Measurements from ENCODE around the gene SLC7A9. TPM values are rescaled to one million over a fixed set of nuclear protein-coding genes. Genes with fewer than 3 reads are reported as not detected.

SLC7A9 gene
- polyA plus RNA-seq, 3 donors: 0.13 TPM; not detected in 2

DNA sequence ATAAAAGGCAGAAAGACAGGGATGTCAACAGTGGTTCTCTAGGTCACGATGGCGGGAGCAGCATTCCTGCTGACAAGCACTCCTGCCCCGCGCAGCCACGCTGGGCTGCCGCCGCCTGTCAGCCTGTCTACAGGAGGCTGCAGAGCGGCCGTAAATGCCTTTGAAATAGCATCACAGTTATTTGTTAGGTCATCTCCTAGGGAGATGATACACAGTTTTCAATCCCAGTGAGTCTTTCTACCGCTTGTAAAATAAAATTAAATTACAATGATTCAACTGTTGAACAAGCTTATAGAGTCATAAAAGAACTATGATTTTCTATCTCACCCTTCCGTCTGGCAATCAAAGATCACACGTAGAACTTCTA is 7.3 kb upstream of the SLC7A9 start:
- H3K27ac ChIP-seq (ENCODE audit: low read depth in 1 of 2, low read length in 2 of 2): no peak overlapping the region
- no peaks in the 10 kb centered on the region for H3K4me1 Mint-ChIP-seq
- no peaks in the 10 kb centered on the region for H3K79me2 ChIP-seq (ENCODE audit: insufficient read depth, low read length)
- peaks cover 0 to 6% (median 3%) of the 10 kb centered on the region in 3 donors for H3K27me3 Mint-ChIP-seq (ENCODE audit: low read depth in 3 of 3)
- no peak for DNase-seq
- 99% methylated on average over 9 of the region's 12 CpGs for WGBS (ENCODE audit: insufficient coverage)
- peaks cover 0 to 2% (median 0%) of the 10 kb centered on the region in 7 donors for H3K9me3 Mint-ChIP-seq
- H3K36me3 ChIP-seq (replicated peaks in 1 of 2; ENCODE audit: control insufficient read depth in 1 of 2, insufficient read depth in 2 of 2, low read length in 2 of 2): peaks cover 0 to 2% of the 10 kb centered on the region in 2 donors
- H3K36me3 Mint-ChIP-seq: peaks cover 10 to 11% of the 10 kb centered on the region in 2 donors
- H3K4me1 ChIP-seq (ENCODE audit: control insufficient read depth in 1 of 2, insufficient read depth in 2 of 2, low read length in 2 of 2): no peaks in the 10 kb centered on the region
- no peak overlapping the region for H2AFZ ChIP-seq (ENCODE audit: insufficient read depth, low read depth, low read length, poor library complexity, severe bottlenecking)
- no peak overlapping the region for H3K4me3 ChIP-seq (replicated peaks in 1 of 3; ENCODE audit: low read depth in 2 of 3, low read length in 3 of 3)
- TF ChIP-seq, protein P1, sequence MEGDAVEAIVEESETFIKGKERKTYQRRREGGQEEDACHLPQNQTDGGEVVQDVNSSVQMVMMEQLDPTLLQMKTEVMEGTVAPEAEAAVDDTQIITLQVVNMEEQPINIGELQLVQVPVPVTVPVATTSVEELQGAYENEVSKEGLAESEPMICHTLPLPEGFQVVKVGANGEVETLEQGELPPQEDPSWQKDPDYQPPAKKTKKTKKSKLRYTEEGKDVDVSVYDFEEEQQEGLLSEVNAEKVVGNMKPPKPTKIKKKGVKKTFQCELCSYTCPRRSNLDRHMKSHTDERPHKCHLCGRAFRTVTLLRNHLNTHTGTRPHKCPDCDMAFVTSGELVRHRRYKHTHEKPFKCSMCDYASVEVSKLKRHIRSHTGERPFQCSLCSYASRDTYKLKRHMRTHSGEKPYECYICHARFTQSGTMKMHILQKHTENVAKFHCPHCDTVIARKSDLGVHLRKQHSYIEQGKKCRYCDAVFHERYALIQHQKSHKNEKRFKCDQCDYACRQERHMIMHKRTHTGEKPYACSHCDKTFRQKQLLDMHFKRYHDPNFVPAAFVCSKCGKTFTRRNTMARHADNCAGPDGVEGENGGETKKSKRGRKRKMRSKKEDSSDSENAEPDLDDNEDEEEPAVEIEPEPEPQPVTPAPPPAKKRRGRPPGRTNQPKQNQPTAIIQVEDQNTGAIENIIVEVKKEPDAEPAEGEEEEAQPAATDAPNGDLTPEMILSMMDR (IDR thresholded peaks at IDR 0.05): no peak
- intact Hi-C loops (cut with micrococcal nuclease): no loop called here
- H3K27me3 ChIP-seq (ENCODE audit: control insufficient read depth in 2 of 2, insufficient read depth in 2 of 2, low read length in 2 of 2): no peaks in the 10 kb centered on the region
- H3K4me2 ChIP-seq (replicated peaks; ENCODE audit: extremely low read depth, low read length, poor library complexity, severe bottlenecking): no peak overlapping the region
- H3K9ac ChIP-seq (ENCODE audit: insufficient read depth, low read length, poor library complexity, severe bottlenecking): no peak overlapping the region
- H3K9me3 ChIP-seq (replicated peaks in 1 of 2; ENCODE audit: control insufficient read depth in 1 of 2, insufficient read depth in 1 of 2, low read length in 2 of 2): no peaks in the 10 kb centered on the region
- no peak overlapping the region for H3K27ac Mint-ChIP-seq
- H3K4me3 Mint-ChIP-seq: no peak overlapping the region
- no peaks in the 10 kb centered on the region for H4K20me1 ChIP-seq (ENCODE audit: insufficient read depth, low read length)

DNA sequence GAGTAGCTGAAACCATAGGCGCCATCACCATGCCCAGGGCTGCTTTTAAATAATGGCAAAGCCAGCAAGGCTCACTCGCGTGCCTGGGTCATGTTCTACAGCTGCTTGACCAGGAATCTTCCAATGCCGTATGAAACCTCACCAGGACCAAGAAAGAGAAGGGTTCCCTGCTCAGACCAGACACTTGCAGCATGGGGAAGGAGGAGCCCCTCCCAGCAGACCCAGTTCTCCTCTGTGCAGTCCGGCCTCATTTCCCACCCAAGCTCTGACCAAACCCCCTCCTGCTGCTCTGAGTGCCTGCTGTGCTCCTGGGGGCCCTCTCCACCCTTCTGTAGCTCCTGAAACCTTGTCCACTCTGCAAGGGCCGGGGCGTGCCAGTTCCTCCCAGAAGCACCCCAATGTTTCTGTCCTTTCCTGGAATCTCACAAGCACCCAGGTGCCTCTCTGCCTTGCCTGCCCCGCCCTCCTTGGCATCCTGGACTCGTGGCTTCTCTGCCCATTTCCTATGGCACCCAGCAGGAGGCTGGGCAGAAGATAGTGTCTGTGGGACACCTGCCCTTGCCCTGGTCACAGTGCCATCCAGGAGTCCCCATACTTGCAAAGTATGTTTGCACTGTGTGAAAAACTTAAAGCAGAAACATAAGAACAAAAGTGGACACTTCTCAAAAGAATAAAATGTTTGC is 6.8 kb upstream of the SLC7A9 start:
- H3K4me1 ChIP-seq (ENCODE audit: control insufficient read depth in 1 of 2, insufficient read depth in 2 of 2, low read length in 2 of 2): no peaks in the 10 kb centered on the region
- Mint-ChIP-seq H3K9me3 (peaks cover 0 to 2% (median 0%) of the 10 kb centered on the region in 7 donors), H3K27ac (peak overlapping the region in 2 of 7 donors; percentile 46 to 57), H3K4me1 (no peaks in the 10 kb centered on the region), H3K4me3 (no peak overlapping the region), H3K36me3 (peaks cover 8 to 10% of the 10 kb centered on the region in 2 donors), H3K27me3 (ENCODE audit: low read depth in 3 of 3) (peaks cover 0 to 6% (median 3%) of the 10 kb centered on the region in 3 donors)
- WGBS (ENCODE audit: insufficient coverage): 89% methylated on average over 8 of the region's 9 CpGs
- H3K9ac ChIP-seq (ENCODE audit: insufficient read depth, low read length, poor library complexity, severe bottlenecking): no peak overlapping the region
- no peak overlapping the region for H3K4me3 ChIP-seq (replicated peaks in 1 of 3; ENCODE audit: low read depth in 2 of 3, low read length in 3 of 3)
- TF ChIP-seq, protein P1 (IDR thresholded peaks at IDR 0.05): no peak
- H3K4me2 ChIP-seq (replicated peaks; ENCODE audit: extremely low read depth, low read length, poor library complexity, severe bottlenecking): no peak overlapping the region
- DNase-seq: no peak
- H3K27ac ChIP-seq (ENCODE audit: low read depth in 1 of 2, low read length in 2 of 2): no peak overlapping the region
- no peaks in the 10 kb centered on the region for H3K27me3 ChIP-seq (ENCODE audit: control insufficient read depth in 2 of 2, insufficient read depth in 2 of 2, low read length in 2 of 2)
- no peaks in the 10 kb centered on the region for H3K9me3 ChIP-seq (replicated peaks in 1 of 2; ENCODE audit: control insufficient read depth in 1 of 2, insufficient read depth in 1 of 2, low read length in 2 of 2)
- no peaks in the 10 kb centered on the region for H3K79me2 ChIP-seq (ENCODE audit: insufficient read depth, low read length)
- peaks cover 0 to 2% of the 10 kb centered on the region in 2 donors for H3K36me3 ChIP-seq (replicated peaks in 1 of 2; ENCODE audit: control insufficient read depth in 1 of 2, insufficient read depth in 2 of 2, low read length in 2 of 2)
- H4K20me1 ChIP-seq (ENCODE audit: insufficient read depth, low read length): no peaks in the 10 kb centered on the region
- intact Hi-C loops (cut with micrococcal nuclease): no loop called here
- H2AFZ ChIP-seq (ENCODE audit: insufficient read depth, low read depth, low read length, poor library complexity, severe bottlenecking): no peak overlapping the region

All from CD14-positive monocyte (primary cell).